GM12874 (cell line): ENCODE measurements around the gene NFXL1.

Experiments used
- TF ChIP-seq, protein P1 (sequence below): IDR thresholded peaks from 2 replicates; pipeline ENCODE4 v1.5.1; 2011; ENCODE audit warnings: low read depth, mild to moderate bottlenecking, control low read depth, low read length, moderate library complexity; ENCODE audit not compliant: insufficient read depth

The NFXL1 gene

DNA sequence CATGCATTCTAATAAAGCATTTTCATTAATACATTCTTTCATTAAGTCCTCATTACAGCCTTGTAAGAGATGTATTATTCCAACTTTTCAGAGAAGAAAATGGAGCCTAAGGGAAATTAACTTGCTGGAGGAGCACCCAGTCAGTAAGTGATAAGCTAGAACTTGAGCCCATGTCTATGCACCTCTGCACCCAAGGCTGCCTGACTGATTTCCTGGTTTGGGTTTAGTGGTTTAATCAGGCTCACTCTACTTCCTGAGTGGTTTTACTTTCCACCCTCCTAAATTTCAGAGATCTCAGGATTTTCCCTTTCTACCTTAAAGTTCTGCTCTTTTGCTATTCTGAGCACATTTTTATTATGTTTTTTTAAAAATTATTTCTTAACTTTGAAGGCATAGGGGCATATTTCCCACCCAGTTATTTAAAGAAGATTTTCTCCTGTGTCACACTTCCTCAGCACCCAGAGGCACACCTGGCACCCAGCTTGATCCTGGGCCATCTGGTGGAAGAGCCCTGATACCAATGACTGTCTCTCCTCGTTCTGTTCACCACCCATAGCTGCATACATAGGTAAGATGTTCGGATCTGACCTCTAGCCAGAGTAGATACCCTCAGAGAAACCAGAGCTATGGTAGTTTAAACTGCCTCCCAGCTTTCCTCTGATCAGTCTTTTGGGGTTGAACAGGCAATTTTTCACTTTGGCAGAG is 86.9 kb downstream of the NFXL1 start:
- TF ChIP-seq, protein P1, sequence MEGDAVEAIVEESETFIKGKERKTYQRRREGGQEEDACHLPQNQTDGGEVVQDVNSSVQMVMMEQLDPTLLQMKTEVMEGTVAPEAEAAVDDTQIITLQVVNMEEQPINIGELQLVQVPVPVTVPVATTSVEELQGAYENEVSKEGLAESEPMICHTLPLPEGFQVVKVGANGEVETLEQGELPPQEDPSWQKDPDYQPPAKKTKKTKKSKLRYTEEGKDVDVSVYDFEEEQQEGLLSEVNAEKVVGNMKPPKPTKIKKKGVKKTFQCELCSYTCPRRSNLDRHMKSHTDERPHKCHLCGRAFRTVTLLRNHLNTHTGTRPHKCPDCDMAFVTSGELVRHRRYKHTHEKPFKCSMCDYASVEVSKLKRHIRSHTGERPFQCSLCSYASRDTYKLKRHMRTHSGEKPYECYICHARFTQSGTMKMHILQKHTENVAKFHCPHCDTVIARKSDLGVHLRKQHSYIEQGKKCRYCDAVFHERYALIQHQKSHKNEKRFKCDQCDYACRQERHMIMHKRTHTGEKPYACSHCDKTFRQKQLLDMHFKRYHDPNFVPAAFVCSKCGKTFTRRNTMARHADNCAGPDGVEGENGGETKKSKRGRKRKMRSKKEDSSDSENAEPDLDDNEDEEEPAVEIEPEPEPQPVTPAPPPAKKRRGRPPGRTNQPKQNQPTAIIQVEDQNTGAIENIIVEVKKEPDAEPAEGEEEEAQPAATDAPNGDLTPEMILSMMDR, result no peak

DNA sequence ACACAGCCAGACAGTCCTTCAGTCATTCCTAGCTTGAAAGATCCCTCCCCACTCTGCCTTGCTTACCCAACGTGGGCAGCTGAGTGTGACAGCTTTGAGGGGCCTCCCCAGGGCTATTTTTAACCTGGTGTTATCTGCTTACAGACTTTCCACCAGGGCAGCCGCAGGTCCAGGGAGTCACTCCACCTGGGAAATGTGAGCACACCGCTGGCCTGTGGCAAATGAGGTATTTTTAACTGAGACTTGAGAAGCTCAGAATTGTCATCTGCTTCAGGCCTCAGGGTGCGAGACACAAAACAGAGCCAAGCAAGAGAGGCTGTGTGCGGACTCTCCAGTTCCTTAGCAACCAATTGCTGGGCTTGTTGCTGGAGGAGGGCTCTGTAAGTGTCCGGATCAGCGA is 89.5 kb downstream of the NFXL1 start:
- TF ChIP-seq, protein P1, result no peak

DNA sequence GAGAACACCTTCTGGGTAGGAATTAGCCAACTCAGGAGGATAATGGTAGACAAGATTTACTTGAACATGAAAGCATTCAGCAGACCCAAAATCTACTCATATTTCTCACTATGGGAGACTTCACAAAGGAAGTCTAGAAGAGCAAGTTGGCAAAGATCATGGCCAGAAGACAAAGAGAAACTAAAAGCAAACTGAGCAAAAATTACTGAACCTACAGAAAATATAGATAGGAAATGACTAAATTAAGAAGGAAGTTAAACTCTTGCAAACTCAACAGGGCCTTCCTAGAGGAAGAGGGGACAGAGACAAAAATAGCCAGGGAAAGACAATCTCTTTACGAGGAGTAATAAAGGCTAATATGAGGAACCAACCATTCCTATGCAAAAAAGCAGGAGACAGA is 95.2 kb downstream of the NFXL1 start:
- TF ChIP-seq, protein P1, result no peak

DNA sequence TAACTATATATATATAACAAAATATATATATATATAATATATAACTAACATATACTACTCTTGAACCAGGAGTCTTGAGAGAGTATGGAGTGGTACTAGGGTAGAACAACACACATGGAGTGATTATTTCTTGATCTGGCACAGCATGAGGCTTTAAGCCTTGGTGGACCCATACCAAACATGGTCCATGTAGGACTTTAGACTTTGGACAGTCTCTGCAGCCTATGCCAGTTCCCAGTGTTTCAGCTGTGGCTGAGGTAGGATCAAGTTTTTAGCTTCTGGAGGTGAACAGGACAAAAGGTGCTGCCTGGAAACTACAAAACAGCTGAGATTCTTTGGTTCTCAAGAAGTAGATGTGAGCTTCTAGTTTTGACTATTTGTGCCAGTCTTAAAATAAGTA is 97.1 kb downstream of the NFXL1 start:
- TF ChIP-seq, protein P1, result no peak

DNA sequence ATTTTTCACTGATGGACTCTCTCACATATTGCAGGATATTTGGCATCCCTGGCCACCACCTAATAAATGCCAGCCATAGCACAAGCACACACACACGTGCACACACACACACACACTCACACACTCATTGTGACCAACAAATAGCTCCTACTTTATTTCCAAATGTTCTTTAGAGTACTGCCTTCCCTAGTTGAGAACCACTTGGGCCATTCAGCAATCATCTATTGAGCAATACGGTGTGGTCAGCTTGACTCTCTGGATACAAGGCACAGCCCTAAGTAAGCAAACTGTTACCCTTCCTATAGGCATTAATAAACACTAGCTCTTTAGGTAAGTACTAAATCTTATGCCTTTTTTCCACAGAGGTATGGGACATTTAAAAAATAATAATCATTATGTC is 97.6 kb downstream of the NFXL1 start:
- TF ChIP-seq, protein P1, result no peak

DNA sequence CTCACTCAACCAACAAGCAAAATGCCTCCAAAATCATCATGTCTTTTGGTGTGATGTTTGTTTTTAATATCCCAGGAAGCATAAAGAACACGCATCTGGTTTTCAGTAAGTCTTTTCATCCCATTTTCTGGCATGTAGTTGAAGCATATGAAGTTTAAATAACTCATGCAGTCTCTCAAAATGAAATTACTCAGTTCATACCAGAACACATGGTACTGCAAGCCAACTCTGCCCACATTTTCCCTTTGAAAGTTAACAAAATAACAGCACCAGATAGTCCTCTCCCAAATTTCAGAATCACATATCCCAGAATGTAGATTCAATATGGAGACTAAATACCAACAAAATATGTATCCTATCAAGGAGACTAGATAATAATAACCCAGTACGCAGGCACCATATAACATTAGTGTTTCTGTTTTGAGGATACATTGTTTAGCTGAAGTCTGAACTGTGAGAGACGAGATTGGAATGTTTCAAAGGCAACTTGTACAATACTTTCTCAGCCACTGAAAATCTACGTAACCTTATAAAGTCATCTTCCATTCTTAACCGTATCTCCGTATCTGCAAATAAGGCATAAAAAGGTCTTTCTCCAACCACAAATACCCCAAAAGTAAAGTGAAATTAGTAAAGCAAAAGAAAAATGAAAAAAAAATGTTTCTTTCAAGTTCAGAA is 99.6 kb downstream of the NFXL1 start:
- TF ChIP-seq, protein P1, result no peak

DNA sequence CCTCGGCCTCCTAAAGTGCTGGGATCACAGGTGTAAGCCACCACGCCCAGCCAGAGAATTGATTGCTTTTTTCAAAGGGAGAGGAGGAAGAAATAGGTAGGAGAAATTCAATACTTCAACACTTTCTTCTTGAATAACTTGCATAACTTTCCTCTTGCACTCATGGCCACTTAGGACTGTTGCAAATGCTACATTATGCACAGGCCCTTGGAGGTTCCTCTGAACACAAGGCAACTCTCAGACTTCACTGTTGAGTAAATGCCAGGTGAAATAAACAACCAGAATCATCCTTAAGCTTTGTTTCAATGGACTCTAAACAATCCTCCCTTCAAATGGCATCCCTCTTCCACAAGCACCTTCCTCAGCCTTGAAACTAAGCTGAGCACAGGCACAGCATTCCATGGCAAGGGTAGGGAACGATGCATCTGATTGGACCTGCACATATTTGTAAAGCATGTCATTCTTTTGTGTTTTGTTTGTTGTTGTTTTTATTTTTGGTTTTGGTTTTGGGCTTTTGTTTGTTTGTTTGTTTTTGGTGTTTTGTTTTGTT is 104.7 kb downstream of the NFXL1 start:
- TF ChIP-seq, protein P1, result no peak
